HUES64 (cell line): ENCODE measurements around the gene PEX6.
"Not testable (repeated sequence)": the region's sequence is repeated elsewhere in the genome, so short reads cannot be mapped to it uniquely, and the experiment has no call there.

ENCODE experiments used
- H3K27ac ChIP-seq: 2 replicates; pipeline ENCODE4 v1.7.0; 2013; ENCODE audit warnings: low read depth, low read length, inconsistent platforms
- H3K27me3 ChIP-seq: 2 replicates; pipeline ENCODE4 v1.6.1; 2013; ENCODE audit warnings: mild to moderate bottlenecking, low read length; ENCODE audit not compliant: insufficient read depth
- H3K36me3 ChIP-seq: 2 replicates; pipeline ENCODE4 v1.6.1; 2013; ENCODE audit warnings: mild to moderate bottlenecking, low read length; ENCODE audit not compliant: insufficient read depth
- H3K4me1 ChIP-seq: 2 replicates; pipeline ENCODE4 v1.6.1; 2013; ENCODE audit warnings: mild to moderate bottlenecking, low read length, moderate library complexity; ENCODE audit not compliant: insufficient read depth
- H3K4me3 ChIP-seq: 2 replicates; pipeline ENCODE4 v1.5.1; 2013; ENCODE audit warnings: mild to moderate bottlenecking, low read length, moderate library complexity
- H3K9ac ChIP-seq: 2 replicates; pipeline ENCODE4 v1.6.1; 2013; ENCODE audit warnings: mild to moderate bottlenecking, low read depth, low read length
- H3K9me3 ChIP-seq: 2 replicates; pipeline ENCODE4 v1.6.1; 2013; ENCODE audit warnings: low read depth, low read length; ENCODE audit not compliant: insufficient read depth
- WGBS: fragments of 150-250, 120-280 bp; methylation state at CpG from one replicate; pipeline ENCODE4 v1.1.7; 2013; ENCODE audit warnings: missing lambda C conversion rate; 5-methylcytosine and 5-hydroxymethylcytosine counted together

The PEX6 gene

GRCh38 chr6:42963855-42964605 lies 15.0 kb downstream of the PEX6 start:
- H3K27ac ChIP-seq, result no peak overlapping the region

DNA sequence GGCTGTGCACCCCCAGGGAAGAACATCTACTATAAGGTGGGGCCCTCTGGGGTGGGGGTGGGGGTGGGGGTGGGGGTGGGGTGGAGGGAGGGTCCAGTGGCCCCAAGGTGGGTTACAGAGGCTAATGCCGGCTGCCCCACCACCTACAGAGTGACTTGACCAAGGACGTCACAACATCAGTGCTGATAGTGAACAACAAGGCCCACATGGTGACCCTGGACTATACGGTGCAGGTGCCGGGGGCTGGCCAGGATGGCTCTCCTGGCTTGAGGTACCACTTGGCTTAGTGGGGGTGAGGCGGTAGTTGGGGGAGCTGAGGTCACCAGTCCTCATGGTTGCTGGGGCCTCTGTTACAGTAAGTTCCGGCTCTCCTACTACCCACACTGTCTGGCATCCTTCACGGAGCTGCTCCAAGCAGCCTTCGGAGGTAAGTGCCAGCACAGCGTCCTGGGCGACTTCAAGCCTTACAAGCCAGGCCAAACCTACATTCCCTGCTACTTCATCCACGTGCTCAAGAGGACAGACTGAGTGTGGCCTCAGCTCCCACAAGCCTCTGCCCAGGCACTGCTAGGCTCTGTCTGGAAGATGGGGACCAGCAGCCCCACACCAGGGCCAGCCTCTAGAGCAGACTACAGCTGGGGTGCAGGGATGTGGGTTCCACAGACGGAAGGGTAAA lies 15.7 kb downstream of the PEX6 start:
- H3K9me3 ChIP-seq, result no peaks in the 10 kb centered on the region
- H3K36me3 ChIP-seq, result no peaks in the 10 kb centered on the region
- WGBS, result 83% methylated on average over 12 of the region's 12 CpGs
- no peak overlapping the region for H3K9ac ChIP-seq
- no peak overlapping the region for H3K27ac ChIP-seq
- H3K27me3 ChIP-seq, result peaks cover 30% of the 10 kb centered on the region
- H3K4me1 ChIP-seq, result no peaks in the 10 kb centered on the region; the same call in 1 of the 2 replicates
- H3K4me3 ChIP-seq, result no peak overlapping the region

More at GRCh38 chr6:42963855-42964605, 15.0 kb downstream of the PEX6 start:
- Histone ChIP-seq H3K27me3 (peaks cover 26% of the 10 kb centered on the region), H3K4me1 (no peaks in the 10 kb centered on the region; the same call in 1 of the 2 replicates), H3K36me3 (no peaks in the 10 kb centered on the region), H3K4me3 (no peak overlapping the region), H3K9ac (no peak overlapping the region), H3K9me3 (no peaks in the 10 kb centered on the region)
- 75% methylated on average over 9 of the region's 9 CpGs for WGBS

GRCh38 chr6:42962502-42963178 lies 16.3 kb downstream of the PEX6 start:
- no peaks in the 10 kb centered on the region; the same call in 1 of the 2 replicates for H3K4me1 ChIP-seq
- no peak overlapping the region for H3K4me3 ChIP-seq
- peaks cover 30% of the 10 kb centered on the region for H3K27me3 ChIP-seq
- H3K36me3 ChIP-seq, result no peaks in the 10 kb centered on the region
- H3K9me3 ChIP-seq, result no peaks in the 10 kb centered on the region
- no peak overlapping the region for H3K27ac ChIP-seq
- 91% methylated on average over 12 of the region's 13 CpGs for WGBS
- no peak overlapping the region for H3K9ac ChIP-seq

DNA sequence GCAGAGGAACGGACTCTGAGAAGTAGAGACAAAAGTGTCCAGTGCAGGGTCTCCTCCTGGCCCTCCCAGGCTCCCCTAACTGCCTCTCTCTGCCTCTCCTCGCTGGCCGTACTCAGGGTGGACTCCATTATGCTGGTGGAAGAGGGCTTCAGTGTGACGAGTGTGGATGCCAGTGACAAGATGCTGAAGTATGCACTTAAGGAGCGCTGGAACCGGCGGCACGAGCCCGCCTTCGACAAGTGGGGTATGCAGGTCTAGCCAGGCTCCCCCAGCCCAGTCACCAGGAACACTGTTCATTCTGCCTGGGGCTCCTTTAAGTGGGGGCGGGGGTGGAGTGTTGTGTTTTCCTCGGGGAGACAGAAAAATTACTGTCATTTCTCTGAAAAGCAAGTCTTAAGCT lies 16.9 kb downstream of the PEX6 start:
- no peak overlapping the region for H3K9ac ChIP-seq
- H3K4me3 ChIP-seq, result no peak overlapping the region
- no peak overlapping the region for H3K27ac ChIP-seq
- no peaks in the 10 kb centered on the region; the same call in 1 of the 2 replicates for H3K4me1 ChIP-seq
- H3K9me3 ChIP-seq, result no peaks in the 10 kb centered on the region
- WGBS, result 89% methylated on average over 12 of the region's 12 CpGs
- H3K36me3 ChIP-seq, result no peaks in the 10 kb centered on the region
- H3K27me3 ChIP-seq, result peaks cover 30% of the 10 kb centered on the region

GRCh38 chr6:42961020-42961470 lies 17.9 kb downstream of the PEX6 start:
- no peak overlapping the region; the same call in 1 of the 2 replicates for H3K9ac ChIP-seq
- H3K36me3 ChIP-seq, result no peaks in the 10 kb centered on the region
- H3K27me3 ChIP-seq, result peaks cover 30% of the 10 kb centered on the region
- H3K9me3 ChIP-seq, result no peaks in the 10 kb centered on the region
- 31% methylated on average over 15 of the region's 15 CpGs for WGBS
- H3K4me1 ChIP-seq, result no peaks in the 10 kb centered on the region; the same call in 1 of the 2 replicates
- H3K27ac ChIP-seq, result no peak overlapping the region
- H3K4me3 ChIP-seq, result peak overlapping the region; percentile 56

GRCh38 chr6:42960243-42961019 lies 18.6 kb downstream of the PEX6 start, which contains the start of gene GNMT:
Gene GNMT (plus strand): TSS chr6:42960754. CDS start chr6:42960768, 14 bp downstream.
- Histone ChIP-seq H3K9ac (peak within 1 kb of the TSS; percentile 40; the same call in 1 of the 2 replicates), H3K27ac (no peak within 1 kb of the TSS), H3K4me1 (no peaks in the 10 kb centered on the region; the same call in 1 of the 2 replicates), H3K9me3 (no peaks in the 10 kb centered on the region), H3K4me3 (peak within 1 kb of the TSS; percentile 56), H3K27me3 (peaks cover 30% of the 10 kb centered on the region), H3K36me3 (no peaks in the 10 kb centered on the region)
- WGBS, result 3% methylated on average over 62 of the region's 62 CpGs

DNA sequence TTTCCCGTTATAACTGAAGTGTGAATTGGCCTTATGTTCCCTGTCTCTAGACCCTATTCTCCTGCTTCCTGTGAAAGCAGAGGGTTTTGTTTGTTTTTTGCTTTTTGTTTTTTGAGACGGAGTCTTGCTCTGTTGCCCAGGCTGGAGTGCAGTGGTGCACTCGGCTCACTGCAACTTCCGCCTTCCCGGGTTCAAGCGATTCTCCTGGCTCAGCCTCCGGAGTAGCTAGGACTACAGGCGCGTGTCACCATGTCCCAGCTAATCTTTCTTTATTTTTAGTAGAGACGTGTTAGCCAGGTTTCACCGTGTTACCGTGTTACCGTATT lies 19.1 kb downstream of the PEX6 start:
- peak overlapping the region; percentile 56 for H3K4me3 ChIP-seq
- peak overlapping the region; percentile 40; the same call in 1 of the 2 replicates for H3K9ac ChIP-seq
- peaks cover 30% of the 10 kb centered on the region for H3K27me3 ChIP-seq
- no peaks in the 10 kb centered on the region; the same call in 1 of the 2 replicates for H3K4me1 ChIP-seq
- no peak overlapping the region for H3K27ac ChIP-seq
- no peaks in the 10 kb centered on the region for H3K36me3 ChIP-seq
- no peaks in the 10 kb centered on the region for H3K9me3 ChIP-seq
- WGBS, result 40% methylated on average over 13 of the region's 13 CpGs

- Histone ChIP-seq H3K4me1 (no peaks in the 10 kb centered on the region), H3K36me3 (no peaks in the 10 kb centered on the region), H3K4me3 (no peak overlapping the region), H3K9me3 (no peaks in the 10 kb centered on the region), H3K27me3 (peaks cover 30% of the 10 kb centered on the region), H3K27ac (no peak overlapping the region), H3K9ac (no peak overlapping the region)
- WGBS, result 85% methylated on average over 6 of the region's 8 CpGs
Observed at GRCh38 chr6:42958125-42958524, 20.9 kb downstream of the PEX6 start.

DNA sequence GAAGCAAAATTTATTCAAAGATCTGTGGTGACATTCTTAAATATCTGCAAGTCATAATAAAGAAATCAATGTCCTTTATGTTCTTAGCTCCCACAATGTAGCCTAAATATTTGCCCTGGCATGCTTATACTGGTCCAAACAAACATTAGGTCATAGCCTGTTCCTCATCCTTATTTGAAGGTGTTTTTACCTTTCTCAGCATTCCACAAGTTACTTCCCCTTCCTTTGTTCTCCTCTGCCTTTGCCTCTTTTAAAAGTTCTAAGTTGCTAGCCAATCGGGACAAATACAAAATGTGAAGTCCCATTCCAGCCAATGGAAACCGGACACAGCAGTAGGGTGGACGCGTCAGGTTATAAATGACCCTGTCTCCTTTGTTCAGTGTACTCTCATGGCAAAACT lies 24.6 kb downstream of the PEX6 start:
- not testable (repeated sequence) for H3K27me3 ChIP-seq, H3K4me3 ChIP-seq, H3K9me3 ChIP-seq, H3K4me1 ChIP-seq, H3K9ac ChIP-seq, H3K36me3 ChIP-seq, H3K27ac ChIP-seq
- 94% methylated on average over 4 of the region's 4 CpGs for WGBS

DNA sequence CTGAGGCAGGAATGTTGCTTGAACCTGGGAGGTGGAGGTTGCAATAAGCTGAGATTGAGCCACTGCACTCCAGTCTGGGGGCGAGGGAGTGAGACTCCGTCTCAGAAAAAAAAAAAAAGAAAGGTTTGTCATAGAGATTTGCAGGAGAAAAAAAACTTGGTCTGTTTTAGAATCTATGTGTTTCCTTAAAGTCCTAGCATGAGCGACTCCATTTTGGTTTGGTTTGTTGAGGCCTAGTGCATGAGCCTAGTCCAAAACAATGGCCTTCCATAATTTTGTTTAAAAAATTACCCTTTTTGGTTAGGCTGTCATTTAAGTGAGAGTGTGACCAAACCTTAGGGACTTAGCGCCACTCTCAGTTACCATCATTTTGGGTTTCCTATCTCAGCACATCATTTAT lies 26.6 kb downstream of the PEX6 start:
- H3K9ac ChIP-seq, result no peak overlapping the region
- no peaks in the 10 kb centered on the region for H3K9me3 ChIP-seq
- no peaks in the 10 kb centered on the region; the same call in 1 of the 2 replicates for H3K4me1 ChIP-seq
- no peaks in the 10 kb centered on the region for H3K27me3 ChIP-seq
- no peak overlapping the region for H3K4me3 ChIP-seq
- WGBS, result 93% methylated on average over 4 of the region's 4 CpGs
- H3K27ac ChIP-seq, result no peak overlapping the region
- no peaks in the 10 kb centered on the region for H3K36me3 ChIP-seq
